Measurements from ENCODE around the gene MYG1. TPM values are rescaled to one million over a fixed set of nuclear protein-coding genes. Genes with fewer than 3 reads are reported as not detected.
A peak's percentile ranks its signal among the peaks of the same experiment; 100 is the strongest.

The MYG1 gene
- total and polyA plus RNA-seq, 7 donors = 26.1 to 59.6 (median 53.6) TPM

- Histone ChIP-seq H3K4me3 (no peak overlapping the region), H3K4me1 (no peaks in the 10 kb centered on the region), H3K27me3 (peaks cover 0 to 58% (median 46%) of the 10 kb centered on the region in 3 donors), H3K9me3 (no peaks in the 10 kb centered on the region), H3K36me3 (no peaks in the 10 kb centered on the region), H3K27ac (no peak overlapping the region)
- no peak for DNase-seq
- TF ChIP-seq POLR2A (IDR thresholded peaks at IDR 0.05) = no peak
- no peak for TF ChIP-seq POLR2AphosphoS5 (IDR thresholded peaks at IDR 0.05)
- TF ChIP-seq EP300 (IDR thresholded peaks at IDR 0.05) = no peak
- TF ChIP-seq, protein P1, sequence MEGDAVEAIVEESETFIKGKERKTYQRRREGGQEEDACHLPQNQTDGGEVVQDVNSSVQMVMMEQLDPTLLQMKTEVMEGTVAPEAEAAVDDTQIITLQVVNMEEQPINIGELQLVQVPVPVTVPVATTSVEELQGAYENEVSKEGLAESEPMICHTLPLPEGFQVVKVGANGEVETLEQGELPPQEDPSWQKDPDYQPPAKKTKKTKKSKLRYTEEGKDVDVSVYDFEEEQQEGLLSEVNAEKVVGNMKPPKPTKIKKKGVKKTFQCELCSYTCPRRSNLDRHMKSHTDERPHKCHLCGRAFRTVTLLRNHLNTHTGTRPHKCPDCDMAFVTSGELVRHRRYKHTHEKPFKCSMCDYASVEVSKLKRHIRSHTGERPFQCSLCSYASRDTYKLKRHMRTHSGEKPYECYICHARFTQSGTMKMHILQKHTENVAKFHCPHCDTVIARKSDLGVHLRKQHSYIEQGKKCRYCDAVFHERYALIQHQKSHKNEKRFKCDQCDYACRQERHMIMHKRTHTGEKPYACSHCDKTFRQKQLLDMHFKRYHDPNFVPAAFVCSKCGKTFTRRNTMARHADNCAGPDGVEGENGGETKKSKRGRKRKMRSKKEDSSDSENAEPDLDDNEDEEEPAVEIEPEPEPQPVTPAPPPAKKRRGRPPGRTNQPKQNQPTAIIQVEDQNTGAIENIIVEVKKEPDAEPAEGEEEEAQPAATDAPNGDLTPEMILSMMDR (IDR thresholded peaks at IDR 0.05) = no peak
- intact Hi-C loops (cut with DNase I) = no loop called here
- WGBS, 2 donors = 24 to 34% methylated on average over 11 of the region's 11 CpGs
Observed at GRCh38 chr12:53338017-53338416, 38.5 kb downstream of the MYG1 start.

DNA sequence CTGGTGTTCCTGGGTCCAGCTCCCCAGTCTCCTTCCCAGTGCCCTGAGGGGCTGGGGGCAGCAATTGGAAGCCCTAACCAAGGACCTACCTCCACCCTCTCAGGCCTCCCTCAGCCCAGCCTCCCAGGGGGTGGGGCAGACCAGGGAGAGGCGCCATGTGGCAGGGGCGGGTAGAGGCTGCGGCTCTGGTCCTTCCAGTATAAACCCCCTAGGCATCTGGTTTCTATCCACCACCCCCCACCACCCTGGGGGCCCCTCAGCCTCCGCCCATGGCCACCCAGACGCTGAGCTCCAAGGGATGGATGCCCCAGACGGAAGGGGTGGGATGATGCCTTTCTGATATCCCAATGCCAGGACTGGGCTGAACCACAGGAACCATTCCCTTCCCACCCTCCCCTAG is 39.4 kb downstream of the MYG1 start:
- TF ChIP-seq, protein P1 (IDR thresholded peaks at IDR 0.05) = no peak
- TF ChIP-seq POLR2A (IDR thresholded peaks at IDR 0.05) (no peak), POLR2AphosphoS5 (IDR thresholded peaks at IDR 0.05) (no peak), EP300 (IDR thresholded peaks at IDR 0.05) (no peak)
- Histone ChIP-seq H3K4me3 (no peak overlapping the region), H3K9me3 (no peaks in the 10 kb centered on the region), H3K27me3 (peaks cover 0 to 50% (median 44%) of the 10 kb centered on the region in 3 donors), H3K36me3 (no peaks in the 10 kb centered on the region), H3K27ac (no peak overlapping the region), H3K4me1 (peaks cover 0 to 1% (median 0%) of the 10 kb centered on the region in 4 donors)
- WGBS, 2 donors = 37 to 58% methylated on average over 6 of the region's 6 CpGs
- intact Hi-C loops (cut with DNase I) = no loop called here
- DNase-seq = no peak

DNA sequence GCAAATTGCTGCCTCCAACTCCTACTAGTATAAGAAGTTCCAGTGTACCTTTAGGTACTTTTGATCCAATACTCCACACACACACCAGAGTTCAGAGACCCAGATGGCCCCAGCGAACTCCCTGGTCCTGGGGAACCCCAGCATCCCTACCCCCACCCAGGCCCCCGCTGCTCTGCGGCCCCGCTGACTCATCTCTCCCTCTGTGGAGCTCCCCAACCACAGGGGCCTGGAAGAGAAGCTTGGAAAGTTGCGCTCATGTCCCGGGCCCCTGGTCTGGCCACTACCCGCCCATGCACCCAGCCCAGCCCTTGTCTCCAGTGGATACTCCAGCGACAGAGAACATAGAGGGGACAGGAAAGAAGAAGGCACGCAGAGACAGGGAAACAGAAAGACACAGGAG is 40.9 kb downstream of the MYG1 start:
- Histone ChIP-seq H3K36me3 (no peaks in the 10 kb centered on the region), H3K27me3 (peaks cover 0 to 38% (median 34%) of the 10 kb centered on the region in 3 donors), H3K4me1 (peaks cover 0 to 10% (median 7%) of the 10 kb centered on the region in 4 donors), H3K9me3 (no peaks in the 10 kb centered on the region), H3K4me3 (no peak overlapping the region), H3K27ac (no peak overlapping the region)
- TF ChIP-seq POLR2AphosphoS5 (IDR thresholded peaks at IDR 0.05) = no peak
- TF ChIP-seq EP300 (IDR thresholded peaks at IDR 0.05) = no peak
- TF ChIP-seq POLR2A (IDR thresholded peaks at IDR 0.05) = no peak
- TF ChIP-seq, protein P1 (IDR thresholded peaks at IDR 0.05) = no peak
- intact Hi-C loops (cut with DNase I) = no loop called here
- WGBS, 2 donors = 76 to 82% methylated on average over 9 of the region's 9 CpGs
- DNase-seq = no peak

- peaks cover 0 to 8% (median 7%) of the 10 kb centered on the region in 3 donors for H3K27me3 ChIP-seq
- no peak overlapping the region for H3K27ac ChIP-seq
- no peaks in the 10 kb centered on the region for H3K9me3 ChIP-seq
- DNase-seq = no peak
- WGBS, 2 donors = 59 to 80% methylated on average over 3 of the region's 3 CpGs
- no peak overlapping the region for H3K4me3 ChIP-seq
- intact Hi-C loops (cut with DNase I) = no loop called here
- H3K4me1 ChIP-seq = peaks cover 0 to 15% (median 13%) of the 10 kb centered on the region in 4 donors
- TF ChIP-seq POLR2A (IDR thresholded peaks at IDR 0.05) = no peak
- no peak for TF ChIP-seq EP300 (IDR thresholded peaks at IDR 0.05)
- TF ChIP-seq, protein P1 (IDR thresholded peaks at IDR 0.05) = no peak
- no peak for TF ChIP-seq POLR2AphosphoS5 (IDR thresholded peaks at IDR 0.05)
- no peaks in the 10 kb centered on the region for H3K36me3 ChIP-seq
Observed at GRCh38 chr12:53343449-53343848, 44.0 kb downstream of the MYG1 start.

GRCh38 chr12:53343969-53344368 is 44.5 kb downstream of the MYG1 start:
- Histone ChIP-seq H3K4me1 (peaks cover 0 to 15% (median 13%) of the 10 kb centered on the region in 4 donors), H3K27me3 (peaks cover 0 to 3% (median 2%) of the 10 kb centered on the region in 3 donors), H3K27ac (peak overlapping the region in 1 of 4 donors; percentile 90), H3K9me3 (no peaks in the 10 kb centered on the region), H3K4me3 (peak overlapping the region in 1 of 4 donors; percentile 63), H3K36me3 (no peaks in the 10 kb centered on the region)
- intact Hi-C loops (cut with DNase I) = no loop called here
- TF ChIP-seq POLR2A (IDR thresholded peaks at IDR 0.05) = no peak
- TF ChIP-seq, protein P1 (IDR thresholded peaks at IDR 0.05) = no peak
- no peak for DNase-seq
- WGBS, 2 donors = 91 to 96% methylated on average over 4 of the region's 4 CpGs

Data from sigmoid colon (tissue), 7 donors.